Transverse colon (tissue), 4 donors: Measurements from ENCODE around the gene SMCO2.

Experiments used
- CTCF ChIP-seq, 5 experiments: fragments of 200-600 bp in 3 of 5; fragments of 450-650 bp in 2 of 5; sonication (generic) in 3 of 5; IDR thresholded peaks; 1 replicate in 2 of 5; 2 replicates in 3 of 5; pipeline ENCODE4 v1.5.1; 2016 to 2017; ENCODE audit warnings: antibody characterized with exemption in 5 of 5, inconsistent platforms in 3 of 5, mild to moderate bottlenecking in 2 of 5, moderate library complexity in 1 of 5
- POLR2A ChIP-seq: fragments of 450-650 bp; IDR thresholded peaks from one replicate; pipeline ENCODE4 v1.6.1; 2016; ENCODE audit warnings: antibody characterized with exemption, mild to moderate bottlenecking, moderate library complexity
- POLR2AphosphoS5 ChIP-seq, 3 donors: sonication (generic); formaldehyde crosslinking; IDR thresholded peaks; one replicate each; pipeline ENCODE4 v1.6.1; 2016; ENCODE audit warnings: antibody characterized with exemption in 3 of 3

GRCh38 chr12:27521066-27521465 lies 74.5 kb downstream of the SMCO2 start:
- TF ChIP-seq CTCF (IDR thresholded peaks at IDR 0.05) (no peak), POLR2A (no peak), POLR2AphosphoS5 (IDR thresholded peaks at IDR 0.05) (no peak)
